GM12878 (cell line): ENCODE results near the gene CLIC6. TPM values are rescaled to one million over a fixed set of nuclear protein-coding genes. Genes with fewer than 3 reads are reported as not detected.

Experiments
- ATAC-seq: fragments of 200-7000 bp; cut with Tn5 transposase; 3 replicates; pipeline ENCODE4 v1.9.1; 2020; ENCODE audit warnings: mild to moderate bottlenecking, moderate library complexity
- BruUV-seq: library from RNA; stranded (reverse); fragments of 400-500 nt; replicated peaks from 2 replicates; lab custom pipeline; 2021; lab: Mats Ljungman, UMichigan
- CTCF ChIA-PET: fragments of 300-600 bp; sonication (Branson Sonifier 250); formaldehyde crosslinking; extraction: SDS; loops from one replicate; lab custom pipeline; 2021; ENCODE audit warnings: inconsistent platforms; lab: Yijun Ruan, JAX
- POLR2A ChIA-PET: fragments of 350-600 bp; formaldehyde crosslinking; extraction: SDS; loops from one replicate; lab custom pipeline; 2021; ENCODE audit warnings: inconsistent platforms; lab: Charles Lee
- RAD21 ChIA-PET: fragments of 300-600 bp; sonication (Branson Sonifier 250); formaldehyde crosslinking; loops from one replicate; lab custom pipeline; 2023; ENCODE audit warnings: antibody characterized with exemption; ENCODE audit not compliant: unreplicated experiment; lab: Charles Lee
- SMC1A ChIA-PET: fragments of 300-600 bp; sonication (Branson Sonifier 250); formaldehyde crosslinking; loops from one replicate; lab custom pipeline; 2023; ENCODE audit not compliant: unreplicated experiment, uncharacterized antibody; lab: Charles Lee
- DNase-seq: peaks from one replicate; pipeline ENCODE4 v3.0.0-alpha.2; 2011; ENCODE audit warnings: low read depth, low spot score
- FAIRE-seq: peaks from 3 replicates; lab custom pipeline; 2011; peaks lifted over from hg19 to GRCh38; lab: Jason Lieb, UNC
- H2AFZ ChIP-seq: 2 replicates; pipeline ENCODE4 v1.6.0; 2011; ENCODE audit warnings: low read depth, low read length, control low read depth; ENCODE audit not compliant: control insufficient read depth
- H3K27ac ChIP-seq: 2 replicates; pipeline ENCODE4 v1.5.1; 2011; ENCODE audit warnings: control low read depth; ENCODE audit not compliant: control insufficient read depth, insufficient read depth
- H3K27me3 ChIP-seq, 2 experiments: replicated peaks in 1 of 2; 2 replicates each; pipeline versions ENCODE4 v1.6.0 to v1.6.1; 2011; ENCODE audit warnings: low read length in 1 of 2; ENCODE audit not compliant: control insufficient read depth in 2 of 2, insufficient read depth in 2 of 2
- H3K36me3 ChIP-seq, 2 experiments: 2 replicates each; pipeline ENCODE4 v1.5.1; 2011; ENCODE audit warnings: low read length in 1 of 2; ENCODE audit not compliant: control insufficient read depth in 2 of 2, insufficient read depth in 2 of 2
- H3K4me1 ChIP-seq: 2 replicates; pipeline ENCODE4 v1.6.1; 2011; ENCODE audit warnings: mild to moderate bottlenecking, low read length, moderate library complexity, mixed read lengths; ENCODE audit not compliant: control insufficient read depth, insufficient read depth
- H3K4me2 ChIP-seq: 2 replicates; pipeline ENCODE4 v1.6.0; 2011; ENCODE audit warnings: control low read depth; ENCODE audit not compliant: control insufficient read depth, insufficient read depth
- H3K4me3 ChIP-seq: fragments of 200-600 bp; sonication (generic); 2 replicates; pipeline ENCODE4 v1.5.1; 2016
- H3K79me2 ChIP-seq: 2 replicates; pipeline ENCODE4 v1.6.0; 2011; ENCODE audit warnings: low read length; ENCODE audit not compliant: control insufficient read depth, insufficient read depth
- H3K9ac ChIP-seq: 2 replicates; pipeline ENCODE4 v1.8.0; 2011; ENCODE audit warnings: low read length, control low read depth, mixed read lengths; ENCODE audit not compliant: control insufficient read depth, insufficient read depth
- H3K9me3 ChIP-seq: replicated peaks from 3 replicates; pipeline ENCODE4 v1.5.1; 2011; ENCODE audit warnings: mild to moderate bottlenecking, low read length; ENCODE audit not compliant: control insufficient read depth, insufficient read depth
- H4K20me1 ChIP-seq: 2 replicates; pipeline ENCODE4 v1.6.0; 2011; ENCODE audit not compliant: control insufficient read depth, insufficient read depth
- BCL11A ChIP-seq: IDR thresholded peaks from 2 replicates; pipeline ENCODE4 v1.6.1; 2011; ENCODE audit warnings: low read depth, low read length
- CBX3 ChIP-seq: fragments of 200-600 bp; sonication (generic); IDR thresholded peaks from 2 replicates; pipeline ENCODE4 v1.6.1; 2016; ENCODE audit warnings: low read depth, borderline replicate concordance
- CBX5 ChIP-seq: sonication (generic); IDR thresholded peaks from 2 replicates; pipeline ENCODE4 v1.6.1; 2016; ENCODE audit warnings: low read depth, moderate library complexity, mild to moderate bottlenecking, inconsistent platforms
- EGR1 ChIP-seq, 2 experiments: IDR thresholded peaks; 1 replicate in 1 of 2; 2 replicates in 1 of 2; pipeline ENCODE4 v1.6.1; 2011 to 2012; ENCODE audit warnings: low read depth in 2 of 2, low read length in 2 of 2, borderline replicate concordance in 1 of 2, mild to moderate bottlenecking in 1 of 2, moderate library complexity in 1 of 2
- MEF2B ChIP-seq: fragments of 450-650 bp; IDR thresholded peaks from 2 replicates; pipeline ENCODE4 v1.6.1; 2018; ENCODE audit warnings: mild to moderate bottlenecking, moderate library complexity; ENCODE audit not compliant: partially characterized antibody, poor library complexity, severe bottlenecking
- MTA3 ChIP-seq: IDR thresholded peaks from 2 replicates; pipeline ENCODE4 v1.6.1; 2012; ENCODE audit warnings: low read length, inconsistent platforms, borderline replicate concordance
- RCOR1 ChIP-seq: conservative IDR thresholded peaks from 2 replicates; pipeline ENCODE4 v1.6.1; 2012; ENCODE audit warnings: low read depth, low read length, improper control_type of control experiment
- RELA ChIP-seq: fragments of 450-650 bp; IDR thresholded peaks from 2 replicates; pipeline ENCODE4 v1.8.0; 2014; ENCODE audit warnings: borderline replicate concordance; ENCODE audit not compliant: partially characterized antibody
- SREBF1 ChIP-seq: IDR thresholded peaks from 2 replicates; pipeline ENCODE4 v1.6.1; 2012; ENCODE audit warnings: mild to moderate bottlenecking, low read length
- SREBF2 ChIP-seq: IDR thresholded peaks from 2 replicates; pipeline ENCODE4 v1.6.1; 2012; ENCODE audit warnings: mild to moderate bottlenecking, low read length
- TCF3 ChIP-seq: IDR thresholded peaks from 2 replicates; pipeline ENCODE4 v1.6.1; 2012; ENCODE audit warnings: low read depth, mild to moderate bottlenecking, low read length, borderline replicate concordance; ENCODE audit not compliant: insufficient read depth
- YY1 ChIP-seq: IDR thresholded peaks from 2 replicates; pipeline ENCODE4 v1.6.1; 2011; ENCODE audit warnings: low read depth, mild to moderate bottlenecking, low read length
- ZNF622 ChIP-seq: fragments of 450-650 bp; IDR thresholded peaks from 2 replicates; pipeline ENCODE4 v1.6.1; 2017; ENCODE audit warnings: mild to moderate bottlenecking, inconsistent platforms
- WGBS: methylation state at CpG from one replicate; pipeline ENCODE4 v1.1.6; 2016; ENCODE audit warnings: low lambda C conversion rate; ENCODE audit not compliant: insufficient replicate concordance, insufficient coverage; ENCODE audit errors: missing lambda C conversion rate; 5-methylcytosine and 5-hydroxymethylcytosine counted together
- in situ Hi-C: fragments of 300-500 bp; cut with MboI; formaldehyde crosslinking; loops from 9 replicates; pipeline ENCODE4 v1.14.3; 2018; ENCODE audit warnings: mixed read lengths
- intact Hi-C: fragments of 100-400 bp; cut with micrococcal nuclease; formaldehyde crosslinking; loops from one replicate; pipeline ENCODE4 v1.14.2; 2022; ENCODE audit not compliant: unreplicated experiment
- polyA plus RNA-seq, 11 experiments: library from polyadenylated mRNA; depleted of rRNA in 4 of 11; unstranded in 6 of 11; stranded (reverse) in 5 of 11; fragments of >200 nt; fragmentation: Nextera tagmentation in 4 of 11; fragmentation: Illumina TruSeq in 1 of 11; extraction: Ambion mirVana in 4 of 11; extraction: Trizol in 1 of 11; gene quantifications; 1 replicate in 1 of 11; 2 replicates in 10 of 11; pipeline versions ENCODE4 v1.2.1 to v1.2.3, GENCODE V29; 2011 to 2016; ENCODE audit warnings: inconsistent platforms in 2 of 11, missing spikeins in 2 of 11, low read depth in 1 of 11
- total RNA-seq, 4 experiments: library from RNA; depleted of rRNA in 3 of 4; stranded (reverse); fragments of >200 nt in 3 of 4; fragmentation: Illumina TruSeq in 1 of 4; extraction: Trizol in 1 of 4; gene quantifications; 2 replicates each; pipeline versions ENCODE4 v1.2.1 to v1.2.3, GENCODE V29; 2013 to 2021
- TF ChIP-seq, protein P1 (sequence below): IDR thresholded peaks from 2 replicates; pipeline ENCODE4 v1.6.1; 2012; ENCODE audit warnings: low read length, inconsistent platforms
- TF ChIP-seq, protein P2 (sequence below): fragments of 450-650 bp; IDR thresholded peaks from 2 replicates; pipeline ENCODE4 v1.6.1; 2017; ENCODE audit warnings: antibody characterized with exemption, mild to moderate bottlenecking, moderate library complexity
- TF ChIP-seq, protein P3 (sequence below): fragments of 450-650 bp; IDR thresholded peaks from 2 replicates; pipeline ENCODE4 v1.6.1; 2017; ENCODE audit warnings: mild to moderate bottlenecking, low read depth, inconsistent platforms; ENCODE audit not compliant: poor library complexity, severe bottlenecking

The CLIC6 gene
- total and polyA plus RNA-seq, 10 of the 15 experiments (the other 5 are each of a cell fraction or from before 2014, with no cell fraction given): 5.7 to 34.1 (median 11.2) TPM

DNA sequence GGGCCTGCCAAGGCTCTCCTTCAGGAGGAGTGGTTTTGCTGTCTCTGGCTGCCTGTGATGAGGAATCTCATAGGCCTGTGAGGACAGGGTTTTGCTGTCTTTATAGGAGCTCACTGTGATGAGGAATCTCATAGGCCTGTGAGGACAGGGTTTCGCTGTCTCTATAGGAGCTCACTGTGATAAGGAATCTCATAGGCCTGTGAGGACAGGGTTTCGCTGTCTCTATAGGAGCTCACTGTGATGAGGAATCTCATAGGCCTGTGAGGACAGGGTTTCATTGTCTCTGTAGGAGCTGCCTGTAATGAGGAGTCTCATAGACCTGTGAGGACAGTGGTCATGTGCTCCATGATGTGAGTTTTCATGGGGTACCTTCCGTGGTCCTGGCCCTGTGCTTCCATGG lies 29.0 kb downstream of the CLIC6 start:
- ChIA-PET CTCF (interaction anchor here (1.3 kb wide), 1 partner anchor 44 kb away, joined by 3 read pairs; no protein-coding TSS in a partner anchor), POLR2A (no interaction called here), SMC1A (no interaction called here), RAD21 (interaction anchor here (1.0 kb wide), 1 partner anchor 56 kb away, joined by 3 read pairs; no protein-coding TSS in a partner anchor)
- DNase-seq (no peak), FAIRE-seq (no peak), ATAC-seq (no peak)
- Histone ChIP-seq H3K27me3 (no peaks in the 10 kb centered on the region), H4K20me1 (no peaks in the 10 kb centered on the region), H3K9ac (no peak overlapping the region), H3K79me2 (peaks cover 24% of the 10 kb centered on the region), H3K4me2 (no peak overlapping the region), H2AFZ (no peak overlapping the region), H3K27ac (no peak overlapping the region), H3K4me1 (peaks cover 42% of the 10 kb centered on the region), H3K9me3 (no peaks in the 10 kb centered on the region; the same call in 2 of the 3 replicates), H3K4me3 (no peak overlapping the region), H3K36me3 (peaks cover 2 to 4% of the 10 kb centered on the region in 2 experiments; a peak in 3 of 4 replicates)
- intact Hi-C loops (loop anchor here (5.0 kb wide), 1 partner anchor 169 kb away; no protein-coding TSS in a partner anchor), in situ Hi-C loops (no loop called here)
- no TSS peak for BruUV-seq
- WGBS: 93% methylated on average over 3 of the region's 3 CpGs
- TF ChIP-seq RELA (no peak), SREBF1 (no peak), YY1 (no peak), BCL11A (no peak), ZNF622 (no peak), MTA3 (no peak), CBX5 (no peak), MEF2B (no peak), RCOR1 (no peak), TCF3 (no peak), CBX3 (no peak), SREBF2 (no peak), EGR1 (IDR thresholded peaks at IDR 0.05; ENCODE audit: borderline replicate concordance in 1 of 2, low read depth in 2 of 2, low read length in 2 of 2) (no peak)
- TF ChIP-seq, protein P1, sequence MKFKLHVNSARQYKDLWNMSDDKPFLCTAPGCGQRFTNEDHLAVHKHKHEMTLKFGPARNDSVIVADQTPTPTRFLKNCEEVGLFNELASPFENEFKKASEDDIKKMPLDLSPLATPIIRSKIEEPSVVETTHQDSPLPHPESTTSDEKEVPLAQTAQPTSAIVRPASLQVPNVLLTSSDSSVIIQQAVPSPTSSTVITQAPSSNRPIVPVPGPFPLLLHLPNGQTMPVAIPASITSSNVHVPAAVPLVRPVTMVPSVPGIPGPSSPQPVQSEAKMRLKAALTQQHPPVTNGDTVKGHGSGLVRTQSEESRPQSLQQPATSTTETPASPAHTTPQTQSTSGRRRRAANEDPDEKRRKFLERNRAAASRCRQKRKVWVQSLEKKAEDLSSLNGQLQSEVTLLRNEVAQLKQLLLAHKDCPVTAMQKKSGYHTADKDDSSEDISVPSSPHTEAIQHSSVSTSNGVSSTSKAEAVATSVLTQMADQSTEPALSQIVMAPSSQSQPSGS: no peak
- TF ChIP-seq, protein P2, sequence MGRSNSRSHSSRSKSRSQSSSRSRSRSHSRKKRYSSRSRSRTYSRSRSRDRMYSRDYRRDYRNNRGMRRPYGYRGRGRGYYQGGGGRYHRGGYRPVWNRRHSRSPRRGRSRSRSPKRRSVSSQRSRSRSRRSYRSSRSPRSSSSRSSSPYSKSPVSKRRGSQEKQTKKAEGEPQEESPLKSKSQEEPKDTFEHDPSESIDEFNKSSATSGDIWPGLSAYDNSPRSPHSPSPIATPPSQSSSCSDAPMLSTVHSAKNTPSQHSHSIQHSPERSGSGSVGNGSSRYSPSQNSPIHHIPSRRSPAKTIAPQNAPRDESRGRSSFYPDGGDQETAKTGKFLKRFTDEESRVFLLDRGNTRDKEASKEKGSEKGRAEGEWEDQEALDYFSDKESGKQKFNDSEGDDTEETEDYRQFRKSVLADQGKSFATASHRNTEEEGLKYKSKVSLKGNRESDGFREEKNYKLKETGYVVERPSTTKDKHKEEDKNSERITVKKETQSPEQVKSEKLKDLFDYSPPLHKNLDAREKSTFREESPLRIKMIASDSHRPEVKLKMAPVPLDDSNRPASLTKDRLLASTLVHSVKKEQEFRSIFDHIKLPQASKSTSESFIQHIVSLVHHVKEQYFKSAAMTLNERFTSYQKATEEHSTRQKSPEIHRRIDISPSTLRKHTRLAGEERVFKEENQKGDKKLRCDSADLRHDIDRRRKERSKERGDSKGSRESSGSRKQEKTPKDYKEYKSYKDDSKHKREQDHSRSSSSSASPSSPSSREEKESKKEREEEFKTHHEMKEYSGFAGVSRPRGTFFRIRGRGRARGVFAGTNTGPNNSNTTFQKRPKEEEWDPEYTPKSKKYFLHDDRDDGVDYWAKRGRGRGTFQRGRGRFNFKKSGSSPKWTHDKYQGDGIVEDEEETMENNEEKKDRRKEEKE: no peak
- TF ChIP-seq, protein P3, sequence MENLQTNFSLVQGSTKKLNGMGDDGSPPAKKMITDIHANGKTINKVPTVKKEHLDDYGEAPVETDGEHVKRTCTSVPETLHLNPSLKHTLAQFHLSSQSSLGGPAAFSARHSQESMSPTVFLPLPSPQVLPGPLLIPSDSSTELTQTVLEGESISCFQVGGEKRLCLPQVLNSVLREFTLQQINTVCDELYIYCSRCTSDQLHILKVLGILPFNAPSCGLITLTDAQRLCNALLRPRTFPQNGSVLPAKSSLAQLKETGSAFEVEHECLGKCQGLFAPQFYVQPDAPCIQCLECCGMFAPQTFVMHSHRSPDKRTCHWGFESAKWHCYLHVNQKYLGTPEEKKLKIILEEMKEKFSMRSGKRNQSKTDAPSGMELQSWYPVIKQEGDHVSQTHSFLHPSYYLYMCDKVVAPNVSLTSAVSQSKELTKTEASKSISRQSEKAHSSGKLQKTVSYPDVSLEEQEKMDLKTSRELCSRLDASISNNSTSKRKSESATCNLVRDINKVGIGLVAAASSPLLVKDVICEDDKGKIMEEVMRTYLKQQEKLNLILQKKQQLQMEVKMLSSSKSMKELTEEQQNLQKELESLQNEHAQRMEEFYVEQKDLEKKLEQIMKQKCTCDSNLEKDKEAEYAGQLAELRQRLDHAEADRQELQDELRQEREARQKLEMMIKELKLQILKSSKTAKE: no peak
